Prostate gland (tissue), 2 donors: Measurements from ENCODE around the gene ITGA2B.
"Not testable (repeated sequence)": the region's sequence is repeated elsewhere in the genome, so short reads cannot be mapped to it uniquely, and the experiment has no call there.

ENCODE experiments used
- POLR2A ChIP-seq: fragments of 450-650 bp; IDR thresholded peaks from one replicate; pipeline ENCODE4 v1.6.1; 2016; ENCODE audit warnings: antibody characterized with exemption, mild to moderate bottlenecking
- TF ChIP-seq, protein P1 (sequence below), 4 experiments: fragments of 200-600 bp in 2 of 4; fragments of 450-650 bp in 2 of 4; sonication (generic) in 2 of 4; IDR thresholded peaks; 1 replicate in 3 of 4; 2 replicates in 1 of 4; pipeline ENCODE4 v1.5.1; 2016 to 2019; ENCODE audit warnings: antibody characterized with exemption in 4 of 4, mild to moderate bottlenecking in 2 of 4, moderate library complexity in 2 of 4

- TF ChIP-seq, protein P1, sequence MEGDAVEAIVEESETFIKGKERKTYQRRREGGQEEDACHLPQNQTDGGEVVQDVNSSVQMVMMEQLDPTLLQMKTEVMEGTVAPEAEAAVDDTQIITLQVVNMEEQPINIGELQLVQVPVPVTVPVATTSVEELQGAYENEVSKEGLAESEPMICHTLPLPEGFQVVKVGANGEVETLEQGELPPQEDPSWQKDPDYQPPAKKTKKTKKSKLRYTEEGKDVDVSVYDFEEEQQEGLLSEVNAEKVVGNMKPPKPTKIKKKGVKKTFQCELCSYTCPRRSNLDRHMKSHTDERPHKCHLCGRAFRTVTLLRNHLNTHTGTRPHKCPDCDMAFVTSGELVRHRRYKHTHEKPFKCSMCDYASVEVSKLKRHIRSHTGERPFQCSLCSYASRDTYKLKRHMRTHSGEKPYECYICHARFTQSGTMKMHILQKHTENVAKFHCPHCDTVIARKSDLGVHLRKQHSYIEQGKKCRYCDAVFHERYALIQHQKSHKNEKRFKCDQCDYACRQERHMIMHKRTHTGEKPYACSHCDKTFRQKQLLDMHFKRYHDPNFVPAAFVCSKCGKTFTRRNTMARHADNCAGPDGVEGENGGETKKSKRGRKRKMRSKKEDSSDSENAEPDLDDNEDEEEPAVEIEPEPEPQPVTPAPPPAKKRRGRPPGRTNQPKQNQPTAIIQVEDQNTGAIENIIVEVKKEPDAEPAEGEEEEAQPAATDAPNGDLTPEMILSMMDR (IDR thresholded peaks at IDR 0.05) = not testable (repeated sequence)
- TF ChIP-seq POLR2A = not testable (repeated sequence)
Observed at GRCh38 chr17:44330263-44330662, 59.2 kb downstream of the ITGA2B start.
